Hematopoietic multipotent progenitor cell (in vitro differentiated cells): ENCODE measurements around the gene PCGF3. TPM values are rescaled to one million over a fixed set of nuclear protein-coding genes. Genes with fewer than 3 reads are reported as not detected.
"Not testable (repeated sequence)": the region's sequence is repeated elsewhere in the genome, so short reads cannot be mapped to it uniquely, and the experiment has no call there.

Experiments used
- DNase-seq, 3 donors: peaks; one replicate each; pipeline ENCODE4 v3.0.0-alpha.2; 2011 to 2015; ENCODE audit warnings: low read depth in 2 of 3, low spot score in 2 of 3
- total RNA-seq: library from RNA; depleted of rRNA; stranded (reverse); fragments of >200 nt; gene quantifications from one replicate; pipeline ENCODE4 v1.2.3, GENCODE V29; 2012

Gene PCGF3
- total RNA-seq, 1 donor = 51.2 TPM

GRCh38 chr4:774419-775092 lies 68.9 kb downstream of the PCGF3 start:
- DNase-seq = not testable (repeated sequence)

GRCh38 chr4:775485-775884 lies 69.9 kb downstream of the PCGF3 start:
- DNase-seq = not testable (repeated sequence)

- no peak for DNase-seq
Observed at GRCh38 chr4:776743-777441, 71.3 kb downstream of the PCGF3 start.

- DNase-seq = no peak
Observed at GRCh38 chr4:777520-778262, 72.1 kb downstream of the PCGF3 start.

- no peak for DNase-seq
Observed at GRCh38 chr4:779555-779954, 73.9 kb downstream of the PCGF3 start.

- not testable (repeated sequence) for DNase-seq
Observed at GRCh38 chr4:780255-780654, 74.6 kb downstream of the PCGF3 start.

GRCh38 chr4:780716-781492 lies 75.3 kb downstream of the PCGF3 start:
- peak in 1 of 3 donors; percentile 15 for DNase-seq

- DNase-seq = peak; percentile 99
Observed at GRCh38 chr4:781493-782216, 76.0 kb downstream of the PCGF3 start.

GRCh38 chr4:784401-785331 lies 79.0 kb downstream of the PCGF3 start:
- no peak for DNase-seq

GRCh38 chr4:785332-786073 lies 79.9 kb downstream of the PCGF3 start:
- no peak for DNase-seq

- DNase-seq = no peak
Observed at GRCh38 chr4:786074-786741, 80.6 kb downstream of the PCGF3 start.

- no peak for DNase-seq
Observed at GRCh38 chr4:786861-787300, 81.2 kb downstream of the PCGF3 start.

- no peak for DNase-seq
Observed at GRCh38 chr4:787561-787981, 81.9 kb downstream of the PCGF3 start.

GRCh38 chr4:788006-788635 lies 82.5 kb downstream of the PCGF3 start:
- DNase-seq = no peak

- no peak for DNase-seq
Observed at GRCh38 chr4:788636-789297, 83.1 kb downstream of the PCGF3 start.

GRCh38 chr4:789571-790465 lies 84.2 kb downstream of the PCGF3 start:
- no peak for DNase-seq
